Gastroesophageal sphincter (tissue), 3 donors: ENCODE data around the gene MLST8.

Experiments
- CTCF ChIP-seq, 4 experiments: fragments of 200-600 bp in 2 of 4; fragments of 450-650 bp in 2 of 4; sonication (generic) in 1 of 4; IDR thresholded peaks; one replicate each; pipeline ENCODE4 v1.5.1; 2017 to 2019; ENCODE audit warnings: antibody characterized with exemption in 4 of 4, mild to moderate bottlenecking in 2 of 4, moderate library complexity in 2 of 4
- EP300 ChIP-seq: sonication (generic); formaldehyde crosslinking; IDR thresholded peaks from one replicate; pipeline ENCODE4 v1.6.1; 2017; ENCODE audit warnings: antibody characterized with exemption, mild to moderate bottlenecking
- POLR2A ChIP-seq, 2 donors: fragments of 450-650 bp; IDR thresholded peaks; one replicate each; pipeline ENCODE4 v1.6.1; 2017; ENCODE audit warnings: antibody characterized with exemption in 2 of 2, mild to moderate bottlenecking in 2 of 2, moderate library complexity in 1 of 2
- POLR2AphosphoS5 ChIP-seq: sonication (generic); formaldehyde crosslinking; IDR thresholded peaks from one replicate; pipeline ENCODE4 v1.6.1; 2017; ENCODE audit warnings: antibody characterized with exemption

GRCh38 chr16:2159175-2159838 lies 45.9 kb upstream of the MLST8 start:
- no peak for TF ChIP-seq CTCF (IDR thresholded peaks at IDR 0.05)
- no peak for TF ChIP-seq POLR2A (IDR thresholded peaks at IDR 0.05)
- TF ChIP-seq EP300, result no peak
- no peak for TF ChIP-seq POLR2AphosphoS5
